Measurements from ENCODE around the gene KSR1.

The KSR1 gene

DNA sequence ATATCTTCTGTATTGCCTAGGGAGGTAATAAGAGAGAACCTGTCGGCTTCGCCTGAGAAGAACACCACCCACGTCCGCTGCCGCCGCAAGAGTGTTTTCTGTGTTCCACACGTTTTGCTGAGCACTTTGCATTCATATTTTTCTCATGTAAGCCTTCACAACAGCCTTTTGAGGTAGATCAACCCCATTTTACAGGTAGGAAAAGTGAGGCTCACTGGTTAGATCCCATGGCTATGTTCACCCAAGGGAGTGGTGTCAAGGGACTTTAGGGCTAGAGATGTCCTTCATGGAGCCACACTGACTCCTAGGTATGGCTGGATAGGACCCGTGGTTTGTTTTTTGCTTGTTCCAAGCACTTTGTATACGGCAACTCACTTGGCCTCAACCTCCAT, 87.7 kb downstream of the KSR1 start:
- no peak for ATAC-seq
- TF ChIP-seq, protein P1, sequence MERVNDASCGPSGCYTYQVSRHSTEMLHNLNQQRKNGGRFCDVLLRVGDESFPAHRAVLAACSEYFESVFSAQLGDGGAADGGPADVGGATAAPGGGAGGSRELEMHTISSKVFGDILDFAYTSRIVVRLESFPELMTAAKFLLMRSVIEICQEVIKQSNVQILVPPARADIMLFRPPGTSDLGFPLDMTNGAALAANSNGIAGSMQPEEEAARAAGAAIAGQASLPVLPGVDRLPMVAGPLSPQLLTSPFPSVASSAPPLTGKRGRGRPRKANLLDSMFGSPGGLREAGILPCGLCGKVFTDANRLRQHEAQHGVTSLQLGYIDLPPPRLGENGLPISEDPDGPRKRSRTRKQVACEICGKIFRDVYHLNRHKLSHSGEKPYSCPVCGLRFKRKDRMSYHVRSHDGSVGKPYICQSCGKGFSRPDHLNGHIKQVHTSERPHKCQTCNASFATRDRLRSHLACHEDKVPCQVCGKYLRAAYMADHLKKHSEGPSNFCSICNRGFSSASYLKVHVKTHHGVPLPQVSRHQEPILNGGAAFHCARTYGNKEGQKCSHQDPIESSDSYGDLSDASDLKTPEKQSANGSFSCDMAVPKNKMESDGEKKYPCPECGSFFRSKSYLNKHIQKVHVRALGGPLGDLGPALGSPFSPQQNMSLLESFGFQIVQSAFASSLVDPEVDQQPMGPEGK (CRISPR knock-in tag; IDR thresholded peaks at IDR 0.05; ENCODE audit: borderline replicate concordance), result no peak
- TF ChIP-seq GLIS3 (CRISPR knock-in tag; IDR thresholded peaks at IDR 0.05) (no peak), PPARA (CRISPR knock-in tag; IDR thresholded peaks at IDR 0.05; ENCODE audit: borderline replicate concordance) (no peak), ZFP30 (CRISPR knock-in tag; IDR thresholded peaks at IDR 0.05) (no peak), CSDC2 (CRISPR knock-in tag; IDR thresholded peaks at IDR 0.05) (no peak), CSRNP3 (CRISPR knock-in tag; IDR thresholded peaks at IDR 0.05) (no peak), ZFP3 (CRISPR knock-in tag; IDR thresholded peaks at IDR 0.05) (no peak), ESRRG (CRISPR knock-in tag; IDR thresholded peaks at IDR 0.05) (no peak), TSHZ2 (CRISPR knock-in tag; IDR thresholded peaks at IDR 0.05) (no peak), ARNTL (CRISPR knock-in tag; IDR thresholded peaks at IDR 0.05; ENCODE audit: borderline replicate concordance, low read depth) (no peak), ZNF565 (CRISPR knock-in tag; conservative IDR thresholded peaks at IDR 0.05; ENCODE audit: low read depth) (no peak), ISL1 (CRISPR knock-in tag; IDR thresholded peaks at IDR 0.05) (no peak), ZC3H10 (CRISPR knock-in tag; IDR thresholded peaks at IDR 0.05) (no peak), ZNF70 (CRISPR knock-in tag; IDR thresholded peaks at IDR 0.05) (no peak)

DNA sequence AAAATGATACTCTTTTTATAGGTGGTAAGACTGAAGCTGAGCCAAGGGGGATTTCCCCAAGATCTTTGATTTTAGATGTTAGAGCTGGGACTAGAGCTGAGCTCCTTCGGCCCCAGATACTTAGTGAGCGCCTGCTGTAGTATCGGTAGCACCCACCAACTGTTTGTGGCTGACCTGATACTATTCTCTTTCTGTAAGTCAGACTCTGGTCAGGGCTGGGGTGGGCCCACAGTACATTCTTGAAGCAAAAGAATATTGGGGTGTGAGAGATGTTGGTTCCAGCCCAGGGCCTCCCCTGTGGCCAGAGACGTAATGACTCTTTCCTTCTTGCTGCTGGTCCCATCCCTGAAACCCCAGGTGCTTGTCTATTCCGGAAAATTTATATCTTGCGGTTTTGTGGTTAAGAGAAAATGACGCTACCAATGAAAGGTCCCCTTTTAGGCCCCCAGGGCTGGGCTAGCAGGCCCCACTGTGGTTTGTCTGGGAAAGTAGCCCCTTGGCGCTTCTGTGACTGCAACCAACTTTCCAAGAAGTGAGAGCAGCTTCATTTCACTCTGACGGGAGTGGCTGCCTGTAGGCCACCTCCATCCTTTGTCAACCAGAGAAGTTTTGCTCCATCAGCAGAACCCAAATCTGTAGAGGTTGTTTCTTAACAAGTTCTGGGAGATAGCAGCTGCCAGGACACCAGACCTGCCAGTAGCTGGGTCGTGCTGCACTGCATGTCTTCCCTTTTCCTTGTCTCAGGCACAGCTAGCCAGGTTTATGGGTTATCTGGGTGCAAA, 88.3 kb downstream of the KSR1 start:
- ATAC-seq, result no peak
- TF ChIP-seq BACH2 (CRISPR knock-in tag; IDR thresholded peaks at IDR 0.05; ENCODE audit: borderline replicate concordance) (no peak), OSR1 (CRISPR knock-in tag; IDR thresholded peaks at IDR 0.05) (no peak), ZNF8 (CRISPR knock-in tag; IDR thresholded peaks at IDR 0.05) (no peak), ZFP3 (CRISPR knock-in tag; IDR thresholded peaks at IDR 0.05) (no peak), CSDC2 (CRISPR knock-in tag; IDR thresholded peaks at IDR 0.05) (no peak), CREB5 (CRISPR knock-in tag; IDR thresholded peaks at IDR 0.05; ENCODE audit: low read depth) (no peak), TOX (CRISPR knock-in tag; IDR thresholded peaks at IDR 0.05; ENCODE audit: borderline replicate concordance) (no peak), TCF4 (CRISPR knock-in tag; IDR thresholded peaks at IDR 0.05; ENCODE audit: borderline replicate concordance) (no peak), ZC3H10 (CRISPR knock-in tag; IDR thresholded peaks at IDR 0.05) (no peak), PPARA (CRISPR knock-in tag; IDR thresholded peaks at IDR 0.05; ENCODE audit: borderline replicate concordance) (no peak), RARB (CRISPR knock-in tag; IDR thresholded peaks at IDR 0.05) (no peak), TSHZ2 (CRISPR knock-in tag; IDR thresholded peaks at IDR 0.05) (no peak), ZFP30 (CRISPR knock-in tag; IDR thresholded peaks at IDR 0.05) (no peak), ISL1 (CRISPR knock-in tag; IDR thresholded peaks at IDR 0.05) (no peak), ESRRG (CRISPR knock-in tag; IDR thresholded peaks at IDR 0.05) (no peak), CSRNP3 (CRISPR knock-in tag; IDR thresholded peaks at IDR 0.05) (no peak), ZNF70 (CRISPR knock-in tag; IDR thresholded peaks at IDR 0.05) (no peak), POU6F1 (CRISPR knock-in tag; IDR thresholded peaks at IDR 0.05; ENCODE audit: borderline replicate concordance, low read depth) (no peak), ARNTL (CRISPR knock-in tag; IDR thresholded peaks at IDR 0.05; ENCODE audit: borderline replicate concordance, low read depth) (no peak)
- TF ChIP-seq, protein P1 (CRISPR knock-in tag; IDR thresholded peaks at IDR 0.05; ENCODE audit: borderline replicate concordance), result no peak

Measured in SK-N-SH treated with all-trans-retinoic acid at 6 μM for 48 hours (cell line).